Testis (tissue), 3 donors: ENCODE results near the gene GFPT1. TPM values are rescaled to one million over a fixed set of nuclear protein-coding genes. Genes with fewer than 3 reads are reported as not detected.

ENCODE experiments used
- DNase-seq: peaks from one replicate; pipeline ENCODE4 v3.0.0-alpha.2; 2019
- H3K27ac ChIP-seq, 2 donors: fragments of 200-600 bp; sonication (generic); one replicate each; pipeline ENCODE4 v1.5.1; 2019
- H3K27me3 ChIP-seq: fragments of 200-600 bp; sonication (generic); one replicate; pipeline ENCODE4 v1.5.1; 2019
- H3K36me3 ChIP-seq: fragments of 200-600 bp; sonication (generic); one replicate; pipeline ENCODE4 v1.5.1; 2017; ENCODE audit warnings: low read depth; ENCODE audit errors: missing control alignments
- H3K4me1 ChIP-seq: fragments of 200-600 bp; sonication (generic); one replicate; pipeline ENCODE4 v1.5.1; 2019
- H3K4me3 ChIP-seq, 2 donors: fragments of 200-600 bp; sonication (generic); one replicate each; pipeline ENCODE4 v1.5.1; 2017 to 2019
- H3K9me3 ChIP-seq: fragments of 200-600 bp; sonication (generic); one replicate; pipeline ENCODE4 v1.5.1; 2017
- POLR2A ChIP-seq: fragments of 450-650 bp; IDR thresholded peaks from one replicate; pipeline ENCODE4 v1.6.1; 2017; ENCODE audit warnings: antibody characterized with exemption, mild to moderate bottlenecking, moderate library complexity
- WGBS, 2 donors: methylation state at CpG; one replicate each; pipeline ENCODE4 v1.1.5; 2018; 5-methylcytosine and 5-hydroxymethylcytosine counted together
- intact Hi-C: fragments of 100-400 bp; cut with DNase I; formaldehyde crosslinking; loops from one replicate; pipeline ENCODE4 v1.15.1; 2023; ENCODE audit warnings: low total_unique reads
- polyA plus RNA-seq: library from polyadenylated mRNA; stranded (reverse); fragments of 350-450 nt; fragmentation: Illumina TruSeq; extraction: RNeasy Lipid Tissue Mini Kit (QIAGEN cat#74804); gene quantifications from one replicate; pipeline ENCODE4 v1.2.3, GENCODE V29; 2014; ENCODE audit warnings: low read depth, low replicate concordance; ENCODE audit not compliant: insufficient read depth
- total RNA-seq, 2 donors: library from RNA; depleted of rRNA; stranded (reverse); fragments of >200 nt; gene quantifications; one replicate each; pipeline ENCODE4 v1.2.3, GENCODE V29; 2016
- TF ChIP-seq, protein P1 (sequence below), 3 experiments: fragments of 450-650 bp in 2 of 3; fragments of 200-600 bp in 1 of 3; sonication (generic) in 1 of 3; IDR thresholded peaks; one replicate each; pipeline ENCODE4 v1.5.1; 2016 to 2019; ENCODE audit warnings: antibody characterized with exemption in 3 of 3, mild to moderate bottlenecking in 2 of 3, moderate library complexity in 1 of 3

The GFPT1 gene
- total and polyA plus RNA-seq, 3 donors from 2014 or later: 25.6 to 74.3 (median 33.3) TPM

DNA sequence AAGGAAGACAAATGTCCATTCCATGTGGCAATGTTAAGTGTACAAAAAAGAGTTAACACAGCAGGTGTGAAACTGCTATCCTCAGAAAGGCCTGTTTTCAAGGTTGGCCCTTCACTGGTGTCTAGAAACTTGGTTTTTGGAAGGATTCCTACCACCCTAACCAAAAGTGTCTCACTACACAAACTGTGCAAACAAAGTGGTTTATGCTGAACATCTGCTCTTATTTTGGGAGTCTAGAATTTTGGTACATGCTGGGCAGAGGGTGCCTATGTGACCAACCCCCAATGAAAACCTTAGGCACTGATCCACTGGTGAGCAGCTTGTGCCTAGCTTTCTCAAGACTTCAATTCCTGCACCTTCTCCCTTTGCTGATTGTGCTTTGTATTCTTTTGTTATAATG, 14.3 kb downstream of the GFPT1 start:
- no peaks in the 10 kb centered on the region for H3K9me3 ChIP-seq
- TF ChIP-seq POLR2A: no peak
- TF ChIP-seq, protein P1, sequence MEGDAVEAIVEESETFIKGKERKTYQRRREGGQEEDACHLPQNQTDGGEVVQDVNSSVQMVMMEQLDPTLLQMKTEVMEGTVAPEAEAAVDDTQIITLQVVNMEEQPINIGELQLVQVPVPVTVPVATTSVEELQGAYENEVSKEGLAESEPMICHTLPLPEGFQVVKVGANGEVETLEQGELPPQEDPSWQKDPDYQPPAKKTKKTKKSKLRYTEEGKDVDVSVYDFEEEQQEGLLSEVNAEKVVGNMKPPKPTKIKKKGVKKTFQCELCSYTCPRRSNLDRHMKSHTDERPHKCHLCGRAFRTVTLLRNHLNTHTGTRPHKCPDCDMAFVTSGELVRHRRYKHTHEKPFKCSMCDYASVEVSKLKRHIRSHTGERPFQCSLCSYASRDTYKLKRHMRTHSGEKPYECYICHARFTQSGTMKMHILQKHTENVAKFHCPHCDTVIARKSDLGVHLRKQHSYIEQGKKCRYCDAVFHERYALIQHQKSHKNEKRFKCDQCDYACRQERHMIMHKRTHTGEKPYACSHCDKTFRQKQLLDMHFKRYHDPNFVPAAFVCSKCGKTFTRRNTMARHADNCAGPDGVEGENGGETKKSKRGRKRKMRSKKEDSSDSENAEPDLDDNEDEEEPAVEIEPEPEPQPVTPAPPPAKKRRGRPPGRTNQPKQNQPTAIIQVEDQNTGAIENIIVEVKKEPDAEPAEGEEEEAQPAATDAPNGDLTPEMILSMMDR (IDR thresholded peaks at IDR 0.05): no peak
- no peaks in the 10 kb centered on the region for H3K27me3 ChIP-seq
- intact Hi-C loops: no loop called here
- H3K27ac ChIP-seq: no peak overlapping the region
- no peaks in the 10 kb centered on the region for H3K36me3 ChIP-seq
- no peak for DNase-seq
- H3K4me1 ChIP-seq: no peaks in the 10 kb centered on the region
- H3K4me3 ChIP-seq: no peak overlapping the region

DNA sequence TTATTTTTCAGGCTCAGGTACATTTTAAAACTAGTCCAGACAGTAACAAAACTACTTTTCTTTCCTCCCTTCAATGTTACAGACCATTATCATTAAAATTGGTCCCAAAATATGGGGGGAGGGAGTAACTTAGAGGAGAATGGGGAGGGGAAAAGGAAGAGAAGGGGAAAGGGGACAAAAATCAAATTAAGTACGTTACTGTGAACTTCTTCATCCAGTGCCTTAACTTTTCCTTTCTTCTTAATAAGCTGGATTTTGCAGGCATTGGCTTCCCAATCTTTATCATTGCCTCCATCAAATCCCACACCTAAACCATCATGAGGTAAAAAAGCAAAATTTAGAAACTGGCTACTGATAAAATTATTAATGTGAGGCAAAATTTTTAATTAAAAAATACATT, 17.2 kb downstream of the GFPT1 start:
- Histone ChIP-seq H3K36me3 (no peaks in the 10 kb centered on the region), H3K27me3 (no peaks in the 10 kb centered on the region), H3K9me3 (no peaks in the 10 kb centered on the region), H3K4me3 (no peak overlapping the region), H3K27ac (no peak overlapping the region), H3K4me1 (no peaks in the 10 kb centered on the region)
- intact Hi-C loops: no loop called here
- no peak for DNase-seq
- WGBS, 2 donors: 79 to 88% methylated on average over 1 of the region's 1 CpG
- TF ChIP-seq, protein P1 (IDR thresholded peaks at IDR 0.05): no peak
- no peak for TF ChIP-seq POLR2A

DNA sequence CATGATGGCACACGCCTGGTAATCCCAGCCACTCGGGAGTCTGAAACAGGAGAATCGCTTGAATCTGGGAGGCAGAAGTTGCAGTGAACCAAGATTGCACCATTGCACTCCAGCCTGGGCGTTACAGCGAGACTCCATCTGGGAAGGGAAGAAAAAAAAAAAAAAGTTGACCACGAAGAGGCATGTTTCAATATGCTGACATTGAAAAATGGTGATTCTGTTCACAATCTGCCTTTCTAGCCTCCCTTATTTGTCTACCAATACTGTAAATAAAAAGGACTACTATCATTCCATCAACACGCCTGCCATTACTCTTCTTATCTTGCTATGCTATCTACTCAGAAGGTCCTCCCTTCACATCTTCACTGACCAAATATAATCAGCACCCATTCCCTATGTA, 18.4 kb downstream of the GFPT1 start:
- Histone ChIP-seq H3K9me3 (no peaks in the 10 kb centered on the region), H3K27me3 (no peaks in the 10 kb centered on the region), H3K4me1 (no peaks in the 10 kb centered on the region), H3K4me3 (no peak overlapping the region), H3K36me3 (no peaks in the 10 kb centered on the region), H3K27ac (no peak overlapping the region)
- intact Hi-C loops: no loop called here
- 96 to 97% methylated on average over 7 of the region's 7 CpGs for WGBS, 2 donors
- TF ChIP-seq, protein P1 (IDR thresholded peaks at IDR 0.05): no peak
- TF ChIP-seq POLR2A: no peak
- DNase-seq: no peak

DNA sequence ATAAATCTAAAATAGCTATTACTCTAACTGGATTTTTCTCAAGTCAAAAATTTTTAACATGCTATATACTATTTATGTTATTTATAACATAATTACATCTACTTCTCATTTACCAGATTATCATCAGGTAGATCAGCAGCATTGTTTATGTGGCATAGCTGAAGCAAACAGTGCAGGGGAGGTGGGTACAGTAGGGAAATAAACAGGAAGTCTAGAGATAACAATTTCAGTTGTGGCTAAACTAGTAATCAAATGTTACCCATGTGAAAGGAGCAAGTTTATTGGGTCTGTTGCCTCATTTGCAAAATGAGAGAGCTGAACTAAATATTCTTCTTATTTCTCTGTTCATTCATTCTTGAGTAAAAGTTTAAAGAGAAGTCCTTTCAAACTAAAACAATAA, 27.7 kb downstream of the GFPT1 start:
- Histone ChIP-seq H3K36me3 (peaks cover 3% of the 10 kb centered on the region), H3K27ac (no peak overlapping the region), H3K9me3 (no peaks in the 10 kb centered on the region), H3K4me1 (no peaks in the 10 kb centered on the region), H3K27me3 (no peaks in the 10 kb centered on the region), H3K4me3 (no peak overlapping the region)
- TF ChIP-seq POLR2A: no peak
- TF ChIP-seq, protein P1 (IDR thresholded peaks at IDR 0.05): no peak
- intact Hi-C loops: no loop called here
- no peak for DNase-seq

DNA sequence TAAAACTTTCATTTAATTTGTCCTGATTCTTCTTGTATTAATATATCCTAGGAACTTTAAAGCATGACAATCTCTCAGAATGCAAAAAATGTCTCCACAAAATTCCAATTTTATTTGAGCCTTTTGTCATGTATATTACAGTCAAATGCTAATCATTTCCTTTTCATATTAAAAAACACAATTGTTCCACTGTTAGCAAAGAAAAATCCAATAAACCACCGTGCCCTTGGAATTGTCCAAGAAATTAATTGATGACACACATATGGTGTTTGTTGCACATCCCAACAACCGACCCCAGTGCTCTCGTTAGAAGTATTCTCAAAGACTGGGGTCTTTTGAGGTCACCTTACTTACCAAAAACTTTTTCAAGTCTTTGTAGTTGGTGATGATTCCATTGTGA, 28.1 kb downstream of the GFPT1 start:
- no peak for DNase-seq
- Histone ChIP-seq H3K27me3 (no peaks in the 10 kb centered on the region), H3K9me3 (no peaks in the 10 kb centered on the region), H3K27ac (no peak overlapping the region), H3K4me1 (no peaks in the 10 kb centered on the region), H3K4me3 (no peak overlapping the region), H3K36me3 (peaks cover 3% of the 10 kb centered on the region)
- intact Hi-C loops: no loop called here
- 64 to 67% methylated on average over 3 of the region's 3 CpGs for WGBS, 2 donors
- TF ChIP-seq, protein P1 (IDR thresholded peaks at IDR 0.05): no peak
- no peak for TF ChIP-seq POLR2A
